GM19438 (cell line): ENCODE measurements around the gene DDX24.

Experiments used
- ATAC-seq: cut with Tn5 transposase; IDR thresholded peaks from one replicate; pipeline ENCODE4 v1.9.1; 2021; ENCODE audit warnings: low read depth; ENCODE audit not compliant: unreplicated experiment

The DDX24 gene

GRCh38 chr14:94115631-94116030 is 34.6 kb upstream of the DDX24 start:
- no peak for ATAC-seq

DNA sequence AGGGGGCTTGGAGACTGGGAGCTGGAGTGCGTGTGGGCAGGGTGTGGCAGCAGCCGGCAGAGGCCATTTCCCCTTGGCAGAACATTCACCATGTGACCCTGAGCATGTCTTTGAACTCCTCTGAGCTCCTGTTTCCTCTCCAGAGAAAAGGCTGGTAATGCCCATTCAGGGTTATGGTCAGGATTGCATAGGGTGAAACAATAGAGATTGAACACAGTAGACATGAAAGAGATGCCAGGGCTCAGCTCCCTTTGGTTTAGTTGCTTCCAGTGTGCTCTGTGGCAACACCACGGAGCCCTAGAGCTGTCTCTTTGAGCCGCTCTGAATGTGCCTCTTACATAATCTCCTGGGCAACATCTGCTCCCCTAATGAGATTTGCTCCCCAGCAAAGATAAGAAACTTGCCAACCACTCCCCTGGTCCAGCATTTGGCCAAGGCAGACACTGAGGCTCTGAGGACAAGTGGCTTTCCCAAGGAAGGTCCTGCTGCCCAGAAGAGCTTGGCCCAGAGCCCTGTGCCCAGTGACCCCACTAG is 34.1 kb upstream of the DDX24 start:
- no peak for ATAC-seq

DNA sequence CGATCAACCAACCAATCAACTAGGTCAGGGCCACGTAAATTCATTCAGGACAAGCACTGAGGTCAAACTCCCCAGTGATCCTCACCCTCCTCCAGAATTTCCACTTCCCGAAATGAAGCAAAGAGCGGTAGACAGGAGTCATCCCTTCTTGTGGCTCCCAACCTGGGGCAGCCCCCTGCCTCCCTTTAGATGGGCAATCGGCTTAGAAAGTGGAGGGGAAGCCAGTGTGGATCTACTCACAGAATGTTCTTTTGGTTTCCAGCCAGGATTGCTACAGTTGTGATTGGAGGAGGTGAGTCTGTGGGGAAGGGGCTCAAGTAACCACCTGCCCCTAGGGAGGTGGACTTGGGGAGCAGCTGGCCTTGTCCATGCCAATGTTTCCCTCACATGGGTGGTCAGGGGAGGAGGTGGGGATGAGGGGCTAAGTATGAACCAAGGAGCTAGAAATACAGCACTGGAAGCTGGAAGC is 33.6 kb upstream of the DDX24 start:
- no peak for ATAC-seq

GRCh38 chr14:94113908-94114588 is 33.0 kb upstream of the DDX24 start:
- no peak for ATAC-seq

DNA sequence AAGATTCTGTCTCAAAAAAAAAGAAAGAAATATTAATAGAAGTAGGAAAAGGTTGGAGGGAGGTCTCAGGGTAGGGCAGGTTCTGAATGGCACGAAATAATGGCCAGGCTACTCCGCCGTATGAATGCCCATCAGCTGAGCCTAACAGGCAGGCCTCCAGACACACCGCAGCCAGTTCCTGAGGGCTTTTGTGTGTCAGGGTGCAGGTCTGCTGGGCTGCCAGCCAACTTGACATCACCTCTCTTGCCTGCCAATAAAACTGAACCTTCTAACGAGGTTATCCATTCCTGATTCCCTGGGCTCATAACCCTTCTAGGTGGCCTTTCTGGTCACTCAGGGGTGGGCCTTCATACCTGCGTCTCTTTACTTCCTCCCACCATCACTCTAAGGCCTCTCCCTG is 32.5 kb upstream of the DDX24 start:
- no peak for ATAC-seq

GRCh38 chr14:94113073-94113472 is 32.1 kb upstream of the DDX24 start:
- no peak for ATAC-seq

GRCh38 chr14:94112513-94113063 is 31.6 kb upstream of the DDX24 start:
- no peak for ATAC-seq

GRCh38 chr14:94111276-94112095 is 30.5 kb upstream of the DDX24 start:
- no peak for ATAC-seq

GRCh38 chr14:94110552-94111181 is 29.7 kb upstream of the DDX24 start, which contains the start of gene IFI27:
Gene IFI27, plus strand, starts transcription at chr14:94110736.
- no peak for ATAC-seq

GRCh38 chr14:94109915-94110250 is 28.9 kb upstream of the DDX24 start:
- no peak for ATAC-seq

GRCh38 chr14:94104731-94105130 is 23.7 kb upstream of the DDX24 start:
- no peak for ATAC-seq

- no peak for ATAC-seq
Observed at GRCh38 chr14:94103554-94104150, 22.6 kb upstream of the DDX24 start.

DNA sequence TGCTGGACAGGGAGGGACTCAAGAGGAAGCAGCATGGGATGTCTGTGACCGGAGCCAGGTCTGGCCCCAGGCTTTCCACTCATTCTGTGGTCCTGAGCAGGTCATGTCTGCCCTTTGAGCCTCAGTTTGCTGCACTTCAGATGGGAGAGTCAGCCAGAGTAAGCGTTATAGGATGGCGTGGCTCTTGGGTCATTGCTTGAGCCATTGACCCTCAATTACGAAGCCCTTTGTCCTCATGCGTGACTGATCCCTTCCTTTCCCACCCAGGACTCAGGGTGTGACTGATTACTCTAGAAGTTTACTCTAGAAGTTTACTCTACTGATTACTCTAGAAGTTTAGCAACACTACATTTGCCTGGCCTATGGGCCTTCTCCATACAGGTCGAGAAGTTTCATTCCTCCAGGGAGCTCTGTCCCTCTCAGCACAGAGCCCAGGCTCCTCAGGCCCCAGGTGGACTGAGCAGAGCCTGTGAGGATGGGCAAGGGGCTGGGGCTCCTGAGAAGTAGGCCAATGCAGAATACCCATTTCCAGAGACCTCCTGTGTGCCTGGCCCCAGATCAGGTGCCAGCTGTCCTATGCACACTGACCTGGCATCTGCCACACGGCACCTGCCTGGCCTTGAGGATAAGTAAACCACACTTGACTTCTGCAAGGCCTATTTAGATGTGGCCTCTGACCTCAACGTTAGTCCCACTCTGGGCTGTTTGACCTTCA is 21.9 kb upstream of the DDX24 start:
- no peak for ATAC-seq

- ATAC-seq, result no peak
Observed at GRCh38 chr14:94101748-94102147, 20.7 kb upstream of the DDX24 start.

DNA sequence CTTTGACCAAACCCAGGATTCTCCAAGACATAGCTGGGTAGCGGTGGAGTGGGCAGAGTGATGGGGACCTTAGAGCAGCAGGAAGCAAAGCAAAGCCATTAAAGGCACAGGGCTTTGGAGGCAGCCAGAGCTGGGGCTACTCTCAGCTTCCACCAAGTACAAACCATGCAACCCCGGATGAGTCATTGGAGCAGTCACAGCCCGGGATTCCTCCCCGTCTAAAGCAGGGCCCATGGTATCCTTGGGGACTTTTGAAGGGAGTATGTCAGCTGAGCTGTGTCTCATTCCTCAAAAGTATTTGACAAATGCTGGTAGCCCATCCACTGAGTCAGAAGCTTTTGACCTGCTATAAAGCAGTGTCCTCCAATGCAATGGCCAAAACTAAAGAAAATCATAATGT is 19.8 kb upstream of the DDX24 start:
- ATAC-seq, result no peak

GRCh38 chr14:94099006-94099405 is 18.0 kb upstream of the DDX24 start:
- ATAC-seq, result no peak

- ATAC-seq, result no peak
Observed at GRCh38 chr14:94098326-94098992, 17.5 kb upstream of the DDX24 start.

- no peak for ATAC-seq
Observed at GRCh38 chr14:94097091-94097490, 16.1 kb upstream of the DDX24 start.

GRCh38 chr14:94093418-94093817 is 12.4 kb upstream of the DDX24 start:
- no peak for ATAC-seq
